Naive B cell (primary cell): ENCODE data around the gene KSR2. TPM values are rescaled to one million over a fixed set of nuclear protein-coding genes. Genes with fewer than 3 reads are reported as not detected.

Source experiments
- ATAC-seq, 2 donors: fragments of 150-1000 bp; cut with Tn5 transposase; 2 replicates each; pipeline ENCODE4 v1.10.0; 2021; ENCODE audit warnings: low read depth in 2 of 2, mild to moderate bottlenecking in 2 of 2, moderate library complexity in 2 of 2
- DNase-seq: peaks from one replicate; pipeline ENCODE4 v3.0.0; 2022
- H3K27ac Mint-ChIP-seq, 6 donors: one replicate each; pipeline ENCODE4 v1.8.0; 2020 to 2022; ENCODE audit warnings: mild to moderate bottlenecking in 6 of 6, mixed read lengths in 6 of 6, moderate library complexity in 5 of 6, inconsistent platforms in 2 of 6
- H3K27me3 Mint-ChIP-seq, 3 donors: one replicate each; pipeline ENCODE4 v1.8.0; 2021 to 2022; ENCODE audit warnings: mixed read lengths in 3 of 3, mild to moderate bottlenecking in 1 of 3
- H3K36me3 Mint-ChIP-seq, 2 donors: one replicate each; pipeline ENCODE4 v1.8.0; 2020 to 2022; ENCODE audit warnings: mixed read lengths in 2 of 2, inconsistent platforms in 1 of 2, mild to moderate bottlenecking in 1 of 2
- H3K4me1 Mint-ChIP-seq, 3 donors: one replicate each; pipeline ENCODE4 v1.8.0; 2020 to 2022; ENCODE audit warnings: mixed read lengths in 3 of 3, inconsistent platforms in 1 of 3, mild to moderate bottlenecking in 1 of 3, moderate library complexity in 1 of 3
- H3K4me3 Mint-ChIP-seq, 8 donors: one replicate each; pipeline ENCODE4 v1.8.0; 2020 to 2022; ENCODE audit warnings: mild to moderate bottlenecking in 8 of 8, mixed read lengths in 8 of 8, moderate library complexity in 8 of 8, inconsistent platforms in 2 of 8
- H3K9me3 Mint-ChIP-seq, 7 donors: one replicate each; pipeline ENCODE4 v1.8.0; 2020 to 2022; ENCODE audit warnings: mixed read lengths in 7 of 7, mild to moderate bottlenecking in 5 of 7, inconsistent platforms in 2 of 7, moderate library complexity in 1 of 7
- polyA plus RNA-seq, 6 donors: library from polyadenylated mRNA; unstranded; fragments of 300-500 nt; fragmentation: Illumina TruSeq; gene quantifications; one replicate each; pipeline ENCODE4 v1.2.3, GENCODE V29; 2021; ENCODE audit warnings: low read depth in 6 of 6

KSR2 gene
- polyA plus RNA-seq, 6 donors from 2014 or later = not detected

DNA sequence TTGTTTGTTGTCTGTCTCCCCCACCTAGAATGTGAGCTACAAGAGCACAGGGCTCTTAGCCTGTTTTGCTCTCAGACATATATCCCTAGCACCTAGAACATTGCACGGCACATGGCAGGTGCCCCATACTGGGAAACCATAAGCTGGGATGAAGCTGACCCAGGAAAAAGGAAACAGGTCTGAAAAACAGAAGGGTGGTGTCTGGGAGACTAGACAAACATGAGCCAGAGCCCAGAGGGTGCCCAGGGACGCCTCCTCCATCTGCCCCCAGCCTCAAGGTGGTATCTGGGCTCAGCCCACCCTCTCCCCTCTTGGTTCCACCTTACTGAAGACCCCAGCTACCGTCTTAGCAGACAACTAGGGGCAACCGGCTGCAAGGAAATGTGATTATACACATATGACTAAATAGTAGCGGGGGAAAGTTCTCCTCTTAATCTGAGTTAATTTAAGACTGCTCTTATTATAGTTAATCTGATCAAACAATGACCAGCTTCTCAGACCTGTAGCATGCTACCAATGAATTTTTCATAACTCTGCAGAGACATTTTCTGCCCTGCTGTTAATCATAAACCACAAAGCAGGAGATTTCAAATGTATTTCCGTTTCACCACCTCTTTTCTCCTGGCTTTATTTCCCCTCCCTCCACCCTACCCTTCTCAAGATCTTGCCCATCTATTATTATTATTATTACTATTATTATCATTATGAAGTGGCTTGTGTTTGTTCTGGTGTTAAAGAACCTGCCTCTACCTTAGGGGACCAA lies 31.9 kb downstream of the KSR2 start:
- Mint-ChIP-seq H3K27ac (no peak overlapping the region), H3K36me3 (no peaks in the 10 kb centered on the region), H3K4me3 (no peak overlapping the region), H3K4me1 (no peaks in the 10 kb centered on the region), H3K9me3 (no peaks in the 10 kb centered on the region), H3K27me3 (peaks cover 0 to under 1% (median 0%) of the 10 kb centered on the region in 3 donors)
- DNase-seq (no peak), ATAC-seq (no peak)

GRCh38 chr12:117933545-117933944 lies 35.2 kb downstream of the KSR2 start:
- Mint-ChIP-seq H3K4me3 (no peak overlapping the region), H3K9me3 (peaks cover 2 to 11% (median 4%) of the 10 kb centered on the region in 7 donors), H3K36me3 (peaks cover 0 to 6% of the 10 kb centered on the region in 2 donors), H3K27me3 (peaks cover 0 to 3% (median 0%) of the 10 kb centered on the region in 3 donors), H3K4me1 (no peaks in the 10 kb centered on the region), H3K27ac (no peak overlapping the region)
- ATAC-seq (no peak), DNase-seq (no peak)

DNA sequence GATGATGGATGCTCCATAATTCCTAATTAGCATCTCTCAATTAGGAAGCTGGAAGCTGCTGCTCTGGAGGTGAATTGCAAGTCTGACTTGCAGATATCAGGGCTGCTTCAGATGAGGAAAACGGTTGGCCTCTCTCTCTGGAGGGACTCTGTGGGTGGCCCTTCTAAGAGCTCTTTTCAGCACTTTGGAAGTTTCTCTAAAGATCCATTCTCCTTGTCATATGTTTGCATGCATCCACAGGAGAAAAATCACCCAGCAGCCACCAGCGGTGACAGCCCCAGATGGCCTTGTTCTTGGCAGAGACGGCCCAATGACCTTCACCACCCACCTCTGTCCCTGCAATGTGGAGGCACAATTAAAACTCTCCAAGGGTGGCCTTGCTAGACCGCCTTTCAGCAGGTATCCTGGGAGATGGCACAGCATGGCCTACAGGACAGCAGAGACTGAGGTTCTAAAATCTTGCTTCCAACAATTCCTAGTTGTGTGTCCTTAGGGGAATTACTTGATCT lies 42.3 kb downstream of the KSR2 start:
- peaks cover 0 to 9% (median 0%) of the 10 kb centered on the region in 3 donors for H3K27me3 Mint-ChIP-seq
- no peak overlapping the region for H3K4me3 Mint-ChIP-seq
- H3K4me1 Mint-ChIP-seq = no peaks in the 10 kb centered on the region
- ATAC-seq = no peak
- peaks cover 0 to 4% of the 10 kb centered on the region in 2 donors for H3K36me3 Mint-ChIP-seq
- H3K9me3 Mint-ChIP-seq = peaks cover 2 to 9% (median 3%) of the 10 kb centered on the region in 7 donors
- H3K27ac Mint-ChIP-seq = no peak overlapping the region
- DNase-seq = no peak

GRCh38 chr12:117921929-117922777 lies 46.6 kb downstream of the KSR2 start:
- Mint-ChIP-seq H3K9me3 (peaks cover 0 to 1% (median 0%) of the 10 kb centered on the region in 7 donors), H3K36me3 (no peaks in the 10 kb centered on the region), H3K4me3 (no peak overlapping the region), H3K4me1 (no peaks in the 10 kb centered on the region), H3K27ac (no peak overlapping the region), H3K27me3 (peaks cover 0 to 9% (median 0%) of the 10 kb centered on the region in 3 donors)
- DNase-seq = no peak
- ATAC-seq = no peak

- H3K36me3 Mint-ChIP-seq = no peaks in the 10 kb centered on the region
Measured at GRCh38 chr12:117919479-117919878, 49.3 kb downstream of the KSR2 start.

DNA sequence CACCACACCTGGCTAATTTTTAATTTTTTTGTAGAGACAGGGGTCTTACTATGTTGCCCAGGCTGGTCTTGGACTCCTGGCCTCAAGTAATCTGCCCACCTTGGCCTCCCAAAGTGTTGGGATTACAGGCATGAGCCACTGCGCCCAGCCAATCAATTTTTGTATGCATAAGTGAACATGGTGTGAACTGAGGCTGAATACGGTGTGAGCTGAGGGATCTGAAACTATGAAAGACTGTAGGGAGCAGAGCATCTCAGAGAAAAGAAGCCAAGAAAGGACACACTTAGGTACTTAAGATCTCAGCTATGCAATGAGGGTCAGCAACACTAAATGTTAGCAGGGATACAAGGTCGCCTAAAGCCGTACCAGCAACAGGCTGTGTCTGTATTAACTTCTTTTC lies 54.1 kb downstream of the KSR2 start:
- H3K27ac Mint-ChIP-seq = no peak overlapping the region

More at GRCh38 chr12:117919479-117919878, 49.3 kb downstream of the KSR2 start:
- Mint-ChIP-seq H3K27ac (no peak overlapping the region), H3K4me1 (no peaks in the 10 kb centered on the region), H3K4me3 (no peak overlapping the region), H3K27me3 (peaks cover 0 to 9% (median 0%) of the 10 kb centered on the region in 3 donors), H3K9me3 (peaks cover 0 to 11% (median 1%) of the 10 kb centered on the region in 7 donors)
- no peak for DNase-seq
- no peak for ATAC-seq

GRCh38 chr12:117912756-117913155 lies 56.0 kb downstream of the KSR2 start:
- Mint-ChIP-seq H3K27me3 (no peaks in the 10 kb centered on the region), H3K4me1 (no peaks in the 10 kb centered on the region), H3K27ac (no peak overlapping the region), H3K9me3 (peaks cover 5 to 32% (median 11%) of the 10 kb centered on the region in 7 donors), H3K36me3 (no peaks in the 10 kb centered on the region), H3K4me3 (no peak overlapping the region)
- ATAC-seq (no peak), DNase-seq (no peak)

More for the DNA sequence above, 54.1 kb downstream of the KSR2 start:
- no peaks in the 10 kb centered on the region for H3K36me3 Mint-ChIP-seq
- peak overlapping the region in 1 of 8 donors; percentile 18 for H3K4me3 Mint-ChIP-seq
- H3K4me1 Mint-ChIP-seq = no peaks in the 10 kb centered on the region
- no peaks in the 10 kb centered on the region for H3K27me3 Mint-ChIP-seq
- no peak for ATAC-seq
- DNase-seq = no peak
- peaks cover 5 to 32% (median 11%) of the 10 kb centered on the region in 7 donors for H3K9me3 Mint-ChIP-seq

- Mint-ChIP-seq H3K4me3 (no peak overlapping the region), H3K27me3 (no peaks in the 10 kb centered on the region), H3K4me1 (peaks cover 0 to 3% (median 0%) of the 10 kb centered on the region in 3 donors), H3K36me3 (no peaks in the 10 kb centered on the region), H3K27ac (no peak overlapping the region), H3K9me3 (peaks cover 5 to 20% (median 9%) of the 10 kb centered on the region in 7 donors)
- ATAC-seq (no peak), DNase-seq (no peak)
Measured at GRCh38 chr12:117908411-117908810, 60.4 kb downstream of the KSR2 start.

GRCh38 chr12:117907108-117907689 lies 61.6 kb downstream of the KSR2 start:
- Mint-ChIP-seq H3K4me1 (peaks cover 0 to 3% (median 0%) of the 10 kb centered on the region in 3 donors), H3K4me3 (no peak overlapping the region), H3K27me3 (no peaks in the 10 kb centered on the region), H3K9me3 (peaks cover 5 to 19% (median 9%) of the 10 kb centered on the region in 7 donors), H3K27ac (no peak overlapping the region), H3K36me3 (no peaks in the 10 kb centered on the region)
- DNase-seq (no peak), ATAC-seq (no peak)

DNA sequence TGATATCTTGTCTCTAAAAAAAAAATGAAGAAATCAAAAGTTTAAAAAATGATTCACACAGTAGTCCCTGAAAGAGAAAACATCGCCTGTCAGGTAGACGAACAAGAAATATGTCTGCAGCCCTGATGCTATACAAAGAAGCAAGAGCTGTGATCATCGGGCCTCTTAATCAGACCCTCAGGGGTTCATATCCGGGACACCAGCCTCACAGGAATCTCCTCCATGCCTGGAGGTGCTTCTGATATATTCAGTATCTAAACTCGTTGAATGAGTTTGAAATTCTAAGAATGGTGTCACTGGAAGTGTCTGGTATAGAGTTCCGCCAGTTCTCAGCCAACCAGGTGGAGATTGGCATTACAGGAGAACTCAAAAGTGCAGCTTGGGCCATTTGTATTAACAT lies 64.7 kb downstream of the KSR2 start:
- no peaks in the 10 kb centered on the region for H3K36me3 Mint-ChIP-seq
- peaks cover 0 to 3% (median 0%) of the 10 kb centered on the region in 3 donors for H3K4me1 Mint-ChIP-seq
- no peaks in the 10 kb centered on the region for H3K27me3 Mint-ChIP-seq
- H3K4me3 Mint-ChIP-seq = no peak overlapping the region
- DNase-seq (no peak), ATAC-seq (no peak)
- peaks cover 0 to 11% (median 7%) of the 10 kb centered on the region in 7 donors for H3K9me3 Mint-ChIP-seq
- no peak overlapping the region for H3K27ac Mint-ChIP-seq

GRCh38 chr12:117903110-117903840 lies 65.5 kb downstream of the KSR2 start:
- peaks cover 0 to 15% (median 7%) of the 10 kb centered on the region in 7 donors for H3K9me3 Mint-ChIP-seq
- no peaks in the 10 kb centered on the region for H3K27me3 Mint-ChIP-seq
- no peak overlapping the region for H3K4me3 Mint-ChIP-seq
- no peaks in the 10 kb centered on the region for H3K36me3 Mint-ChIP-seq
- DNase-seq (no peak), ATAC-seq (no peak)
- no peak overlapping the region for H3K27ac Mint-ChIP-seq
- peaks cover 0 to 3% (median 0%) of the 10 kb centered on the region in 3 donors for H3K4me1 Mint-ChIP-seq

- no peak for ATAC-seq
- H3K4me3 Mint-ChIP-seq = no peak overlapping the region
- no peaks in the 10 kb centered on the region for H3K36me3 Mint-ChIP-seq
Measured at GRCh38 chr12:117901631-117902030, 67.2 kb downstream of the KSR2 start.

More at GRCh38 chr12:117901631-117902030, 67.2 kb downstream of the KSR2 start:
- peaks cover 3 to 9% (median 3%) of the 10 kb centered on the region in 3 donors for H3K4me1 Mint-ChIP-seq
- H3K9me3 Mint-ChIP-seq = peaks cover 0 to 15% (median 10%) of the 10 kb centered on the region in 7 donors
- H3K27ac Mint-ChIP-seq = no peak overlapping the region
- no peaks in the 10 kb centered on the region for H3K27me3 Mint-ChIP-seq
- no peak for DNase-seq
